ENCODE data around the gene KRAS.

- TF ChIP-seq, protein P1, sequence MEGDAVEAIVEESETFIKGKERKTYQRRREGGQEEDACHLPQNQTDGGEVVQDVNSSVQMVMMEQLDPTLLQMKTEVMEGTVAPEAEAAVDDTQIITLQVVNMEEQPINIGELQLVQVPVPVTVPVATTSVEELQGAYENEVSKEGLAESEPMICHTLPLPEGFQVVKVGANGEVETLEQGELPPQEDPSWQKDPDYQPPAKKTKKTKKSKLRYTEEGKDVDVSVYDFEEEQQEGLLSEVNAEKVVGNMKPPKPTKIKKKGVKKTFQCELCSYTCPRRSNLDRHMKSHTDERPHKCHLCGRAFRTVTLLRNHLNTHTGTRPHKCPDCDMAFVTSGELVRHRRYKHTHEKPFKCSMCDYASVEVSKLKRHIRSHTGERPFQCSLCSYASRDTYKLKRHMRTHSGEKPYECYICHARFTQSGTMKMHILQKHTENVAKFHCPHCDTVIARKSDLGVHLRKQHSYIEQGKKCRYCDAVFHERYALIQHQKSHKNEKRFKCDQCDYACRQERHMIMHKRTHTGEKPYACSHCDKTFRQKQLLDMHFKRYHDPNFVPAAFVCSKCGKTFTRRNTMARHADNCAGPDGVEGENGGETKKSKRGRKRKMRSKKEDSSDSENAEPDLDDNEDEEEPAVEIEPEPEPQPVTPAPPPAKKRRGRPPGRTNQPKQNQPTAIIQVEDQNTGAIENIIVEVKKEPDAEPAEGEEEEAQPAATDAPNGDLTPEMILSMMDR (IDR thresholded peaks at IDR 0.05; ENCODE audit: extremely low read depth in 1 of 2, insufficient read depth in 1 of 2, low read depth in 1 of 2, low read length in 2 of 2): peak; percentile 29 to 33
- TF ChIP-seq MYC (IDR thresholded peaks at IDR 0.05; ENCODE audit: low read depth, low read length) (no peak), EZH2 (IDR thresholded peaks at IDR 0.05; ENCODE audit: borderline replicate concordance, low read depth, low read length, severe bottlenecking) (no peak), POLR2A (IDR thresholded peaks at IDR 0.05; ENCODE audit: low read depth, low read length) (no peak)
These were observed 9.3 kb downstream of the KRAS start for GRCh38 chr12:25241167-25242020.
